Stimulated activated CD8-positive, alpha-beta memory T cell treated with anti-CD3 and anti-CD28 coated beads, Interleukin-4, amount 100 ng/mL, for 48 hours (primary cell): ENCODE results near the gene FRMPD4.

Experiments
- DNase-seq: peaks from one replicate; pipeline ENCODE4 v3.0.0-alpha.2; 2020

FRMPD4 gene

DNA sequence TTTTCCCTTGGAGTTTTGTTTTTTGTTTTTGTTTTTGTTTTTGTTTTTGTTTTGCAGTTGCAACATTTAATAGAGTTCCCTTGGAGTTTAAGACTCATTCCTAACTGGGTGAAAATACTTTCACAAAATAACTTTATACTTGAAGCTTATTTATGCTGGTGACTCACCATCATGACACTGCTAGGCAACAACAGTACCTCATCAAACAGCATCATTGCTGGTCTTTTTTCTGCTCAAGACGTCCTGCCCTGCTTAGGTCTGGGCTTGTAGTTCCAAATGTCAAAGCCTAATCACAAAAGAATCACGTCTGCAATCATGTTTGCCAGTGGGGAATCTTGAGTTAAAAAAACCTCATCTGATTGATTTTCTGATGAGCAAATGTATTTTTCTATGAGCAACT lies 547.3 kb downstream of the FRMPD4 start:
- no peak for DNase-seq

DNA sequence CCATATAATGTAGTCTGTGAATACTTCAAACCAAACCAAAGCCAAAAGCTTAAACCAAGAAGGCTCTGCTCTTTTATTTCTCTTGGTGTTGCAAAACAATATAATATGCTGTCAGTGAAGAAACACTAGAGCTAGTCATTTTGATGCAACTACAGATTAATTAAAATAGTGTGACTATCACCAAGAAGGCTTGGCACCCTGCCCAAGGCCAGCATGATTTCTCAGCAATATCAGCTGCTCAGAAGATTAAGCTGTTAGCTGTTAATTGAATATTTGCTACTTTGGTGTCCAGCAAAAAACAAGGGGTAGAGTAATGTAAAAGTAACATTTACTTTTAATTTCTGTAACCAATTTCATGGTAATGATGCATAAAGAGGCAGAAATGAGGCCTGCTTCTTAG lies 548.1 kb downstream of the FRMPD4 start:
- no peak for DNase-seq

GRCh38 chrX:12690646-12691045 lies 552.4 kb downstream of the FRMPD4 start:
- no peak for DNase-seq

GRCh38 chrX:12693754-12694153 lies 555.5 kb downstream of the FRMPD4 start:
- no peak for DNase-seq

GRCh38 chrX:12700745-12701144 lies 562.5 kb downstream of the FRMPD4 start:
- no peak for DNase-seq

GRCh38 chrX:12701628-12702027 lies 563.4 kb downstream of the FRMPD4 start:
- peak; percentile 45 for DNase-seq

- peak; percentile 37 for DNase-seq
These were observed 564.3 kb downstream of the FRMPD4 start for GRCh38 chrX:12702509-12703091.

DNA sequence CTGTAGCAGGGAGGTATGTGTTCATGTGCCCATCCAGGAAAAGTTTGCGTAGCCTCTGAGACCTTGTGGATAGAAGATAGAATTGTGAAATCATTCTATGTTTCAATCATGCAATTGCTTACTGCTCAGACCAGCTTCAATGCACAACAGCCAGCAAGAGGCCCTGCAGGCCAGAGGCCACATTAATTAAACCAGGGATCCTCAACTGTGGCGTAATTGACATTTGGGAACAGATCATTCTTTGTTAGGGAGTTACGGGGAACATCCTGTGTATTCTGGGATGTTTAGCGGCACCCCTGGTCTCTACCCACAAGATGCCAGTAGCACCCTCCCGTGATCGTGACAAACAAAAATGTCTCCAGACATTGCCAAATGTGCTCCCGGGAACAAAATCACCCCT lies 566.4 kb downstream of the FRMPD4 start:
- DNase-seq: no peak

GRCh38 chrX:12709047-12709446 lies 570.8 kb downstream of the FRMPD4 start:
- no peak for DNase-seq

DNA sequence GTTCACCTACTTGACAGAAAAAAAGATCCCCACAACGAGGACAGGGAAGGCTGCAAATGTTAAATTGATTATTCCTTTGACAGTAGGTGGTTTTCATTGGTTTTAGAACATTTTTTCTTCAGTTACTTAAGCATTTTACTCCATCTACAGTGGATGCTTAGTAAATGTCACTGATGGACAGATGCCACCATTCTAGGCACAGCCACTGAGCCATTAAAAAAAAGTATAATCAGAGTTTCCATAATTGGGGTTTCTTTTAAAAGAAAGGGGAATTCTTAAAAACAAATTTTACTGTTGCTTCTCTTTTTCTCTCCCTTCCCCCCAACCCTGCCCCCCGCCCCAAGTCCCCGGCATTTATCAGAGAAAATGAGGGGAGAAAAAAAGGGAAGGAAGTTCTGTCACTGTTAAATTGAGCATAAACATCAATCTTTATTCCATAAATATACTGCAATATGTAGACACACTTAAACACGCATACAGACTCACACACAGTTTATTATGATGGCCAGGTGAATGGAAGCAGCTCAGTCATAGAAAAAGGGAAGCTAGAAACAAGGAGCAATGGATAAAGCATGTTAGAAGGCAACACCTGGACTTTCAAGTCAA lies 573.3 kb downstream of the FRMPD4 start:
- no peak for DNase-seq

- DNase-seq: no peak
These were observed 578.3 kb downstream of the FRMPD4 start for GRCh38 chrX:12716574-12716973.

GRCh38 chrX:12719837-12720236 lies 581.6 kb downstream of the FRMPD4 start:
- DNase-seq: no peak

- DNase-seq: no peak
These were observed 582.8 kb downstream of the FRMPD4 start for GRCh38 chrX:12721042-12721441.

GRCh38 chrX:12722314-12722713 lies 584.0 kb downstream of the FRMPD4 start:
- no peak for DNase-seq

DNA sequence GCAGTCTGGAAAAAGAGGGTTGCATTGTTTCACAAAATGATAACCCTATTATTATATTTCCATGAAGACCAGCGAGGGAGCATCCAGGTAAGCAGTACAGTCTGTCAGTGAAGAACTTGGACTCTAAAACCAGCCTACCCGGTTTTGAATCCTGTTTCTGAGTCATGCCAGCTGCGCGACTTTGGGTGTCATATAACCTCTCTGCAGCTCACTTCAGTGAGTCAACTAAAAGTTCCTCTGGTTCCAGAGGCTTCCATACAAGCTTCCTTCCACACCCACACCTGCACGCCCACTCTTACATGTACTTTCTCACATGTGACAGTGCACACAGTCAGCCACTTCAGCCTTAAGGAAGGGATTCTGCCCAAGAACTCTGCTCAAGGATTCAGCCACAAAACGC lies 603.1 kb downstream of the FRMPD4 start:
- DNase-seq: no peak

DNA sequence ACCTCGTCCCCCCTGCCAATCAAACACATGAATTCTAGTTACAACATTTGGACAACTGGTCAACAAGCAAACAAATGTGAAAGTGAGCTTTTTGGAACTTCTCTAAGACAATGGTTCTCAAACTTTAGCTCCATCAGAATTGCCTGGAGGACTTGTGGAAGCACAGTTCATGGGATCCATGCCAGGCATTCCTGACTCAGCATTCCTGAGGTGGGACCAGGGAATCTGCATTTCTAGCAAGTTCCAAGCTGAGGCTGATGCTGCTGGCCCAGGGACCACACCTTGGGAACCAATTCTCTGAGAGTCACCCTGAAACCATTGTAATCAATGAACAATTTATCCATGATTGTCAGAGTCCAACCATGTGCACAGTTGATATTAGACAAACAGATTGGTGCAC lies 609.2 kb downstream of the FRMPD4 start:
- DNase-seq: no peak

- no peak for DNase-seq
These were observed 613.6 kb downstream of the FRMPD4 start for GRCh38 chrX:12751887-12752286.

DNA sequence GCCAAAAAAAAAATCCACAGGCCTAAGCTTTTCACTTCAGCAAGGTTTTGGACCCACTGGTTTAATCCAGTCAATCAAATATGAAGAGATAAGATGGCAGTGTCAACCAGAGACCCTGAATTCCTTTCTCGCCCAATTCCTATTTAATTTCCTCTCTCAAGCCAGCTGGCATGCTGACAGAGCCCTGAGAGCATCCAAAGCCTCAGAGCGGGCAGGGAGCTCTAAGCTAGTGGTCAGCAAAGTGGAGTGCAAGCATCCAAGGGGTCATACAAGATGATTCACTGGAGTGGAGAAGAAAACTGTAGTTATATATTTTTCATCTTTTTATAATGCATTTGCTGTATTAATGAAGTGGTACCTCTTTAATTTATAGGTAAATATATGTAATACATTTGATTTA lies 615.1 kb downstream of the FRMPD4 start:
- DNase-seq: no peak

DNA sequence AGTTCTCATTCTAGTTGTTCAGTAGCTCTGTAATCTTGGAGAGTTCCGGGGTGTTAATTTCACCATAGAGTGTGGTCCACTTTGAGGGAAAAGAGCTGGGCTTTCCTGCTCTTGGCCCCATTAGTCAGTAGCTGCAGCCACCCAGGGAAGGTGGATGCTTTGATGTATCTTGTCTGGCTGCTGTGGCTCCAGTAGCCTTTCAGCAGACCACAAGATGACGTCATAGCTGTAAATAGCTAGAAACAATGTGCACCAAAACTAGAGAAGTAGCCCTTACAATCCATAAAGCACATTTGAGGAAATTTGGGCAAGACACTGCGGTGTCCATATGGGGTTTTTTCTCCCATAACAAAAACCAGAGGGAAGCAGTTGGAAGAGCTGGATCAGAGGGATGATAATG lies 620.0 kb downstream of the FRMPD4 start:
- DNase-seq: no peak

GRCh38 chrX:12767856-12768255 lies 629.6 kb downstream of the FRMPD4 start:
- no peak for DNase-seq

DNA sequence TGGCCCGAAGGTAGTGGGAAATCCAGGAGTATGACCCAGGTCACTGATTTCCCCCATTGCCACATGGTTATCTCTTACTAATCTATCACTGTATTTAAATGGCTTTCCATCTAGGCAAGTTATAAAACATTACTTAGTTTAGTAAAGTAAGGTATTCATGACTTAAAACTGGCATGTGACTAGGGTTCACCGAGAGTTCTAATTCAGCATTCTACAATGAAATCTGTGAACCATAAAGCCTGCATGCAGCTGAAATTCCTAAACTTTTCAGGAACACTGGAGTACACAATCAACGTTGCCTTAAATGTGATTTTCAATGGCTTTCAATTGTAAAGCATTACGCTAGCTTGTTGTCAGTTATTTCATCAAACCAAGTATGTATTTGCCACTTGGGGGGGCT lies 630.2 kb downstream of the FRMPD4 start:
- DNase-seq: no peak

DNA sequence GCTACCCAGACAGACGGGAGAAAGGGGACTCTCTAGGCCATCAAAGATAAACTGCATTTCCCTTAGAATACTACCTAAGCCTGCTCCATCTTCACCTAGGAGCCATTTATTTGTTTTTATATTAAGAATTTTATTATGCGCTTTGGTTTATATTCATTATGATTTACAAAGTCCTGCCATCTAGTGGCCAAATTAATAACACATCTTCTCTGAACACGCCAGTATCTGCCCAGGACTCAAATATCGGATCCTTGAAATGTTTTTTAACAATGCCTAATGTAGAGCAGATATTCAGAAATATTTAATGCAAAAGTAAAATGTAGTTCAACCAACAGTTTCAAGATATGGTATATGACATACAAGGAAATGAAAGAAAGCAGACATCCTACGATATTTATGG lies 632.2 kb downstream of the FRMPD4 start:
- DNase-seq: no peak

DNA sequence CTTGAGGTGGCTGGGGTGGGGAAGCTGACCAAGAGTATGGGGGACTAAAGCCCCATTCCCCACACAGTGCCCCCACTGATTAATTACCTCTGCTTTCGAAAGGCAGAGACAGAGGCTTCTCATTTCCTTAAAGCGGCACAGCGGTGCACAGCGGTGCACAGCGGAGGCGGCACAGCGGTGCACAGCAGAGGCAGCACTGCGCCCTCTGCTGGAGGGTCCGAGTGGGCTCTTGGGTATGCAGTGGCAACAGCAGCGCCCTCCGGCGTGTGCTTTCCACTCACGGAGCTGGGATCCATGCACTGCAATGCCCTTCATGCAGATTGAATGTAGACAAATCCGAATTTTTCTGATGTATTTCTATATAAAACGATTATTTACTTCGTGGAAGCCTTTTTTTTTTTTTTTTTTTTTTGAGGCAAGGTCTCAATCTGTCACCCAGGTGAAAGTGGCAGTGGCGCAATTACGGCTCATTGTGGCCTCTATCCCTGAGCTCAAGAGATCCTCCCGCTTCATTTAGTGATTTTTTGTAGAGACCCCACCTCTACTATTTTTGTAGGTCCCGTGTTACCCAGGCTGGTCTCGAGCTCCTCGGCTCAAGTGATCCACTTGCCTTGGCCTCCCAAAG lies 633.3 kb downstream of the FRMPD4 start:
- DNase-seq: peak; percentile 75
